Activated T-cell treated with anti-CD3 and anti-CD28 coated beads, Interleukin-2, amount 50 U/mL, for 72 hours (primary cell): Measurements from ENCODE around the gene SRPK1. TPM values are rescaled to one million over a fixed set of nuclear protein-coding genes. Genes with fewer than 3 reads are reported as not detected.

Experiments
- ATAC-seq, 2 donors: fragments of 150-1000 bp; cut with Tn5 transposase; replicated peaks in 1 of 2; 2 replicates each; pipeline ENCODE4 v1.10.0; 2021; ENCODE audit warnings: moderate library complexity in 2 of 2, mild to moderate bottlenecking in 1 of 2
- DNase-seq, 2 donors: peaks; one replicate each; pipeline ENCODE4 v3.0.0; 2021 to 2022; ENCODE audit warnings: mixed read lengths in 1 of 2
- H3K27ac Mint-ChIP-seq: one replicate; pipeline ENCODE4 v1.8.0; 2022; ENCODE audit warnings: mild to moderate bottlenecking, moderate library complexity, mixed read lengths
- H3K27me3 Mint-ChIP-seq: one replicate; pipeline ENCODE4 v1.8.0; 2022; ENCODE audit warnings: low read depth, mixed read lengths
- H3K36me3 Mint-ChIP-seq, 2 donors: one replicate each; pipeline ENCODE4 v1.8.0; 2022; ENCODE audit warnings: mixed read lengths in 2 of 2, mild to moderate bottlenecking in 1 of 2; ENCODE audit not compliant: insufficient read depth in 2 of 2
- H3K4me1 Mint-ChIP-seq: one replicate; pipeline ENCODE4 v1.8.0; 2022; ENCODE audit warnings: low read depth, mixed read lengths
- H3K4me3 Mint-ChIP-seq, 2 donors: one replicate each; pipeline ENCODE4 v1.8.0; 2022; ENCODE audit warnings: mild to moderate bottlenecking in 2 of 2, mixed read lengths in 2 of 2, moderate library complexity in 2 of 2
- H3K9me3 Mint-ChIP-seq, 2 donors: one replicate each; pipeline ENCODE4 v1.8.0; 2022; ENCODE audit warnings: mixed read lengths in 2 of 2
- total RNA-seq, 2 donors: library from RNA; stranded (reverse); gene quantifications; one replicate each; pipeline ENCODE4 v1.2.3, GENCODE V29; 2022

SRPK1 gene
- total RNA-seq, 2 donors from 2014 or later: 98.3 to 99.7 TPM

DNA sequence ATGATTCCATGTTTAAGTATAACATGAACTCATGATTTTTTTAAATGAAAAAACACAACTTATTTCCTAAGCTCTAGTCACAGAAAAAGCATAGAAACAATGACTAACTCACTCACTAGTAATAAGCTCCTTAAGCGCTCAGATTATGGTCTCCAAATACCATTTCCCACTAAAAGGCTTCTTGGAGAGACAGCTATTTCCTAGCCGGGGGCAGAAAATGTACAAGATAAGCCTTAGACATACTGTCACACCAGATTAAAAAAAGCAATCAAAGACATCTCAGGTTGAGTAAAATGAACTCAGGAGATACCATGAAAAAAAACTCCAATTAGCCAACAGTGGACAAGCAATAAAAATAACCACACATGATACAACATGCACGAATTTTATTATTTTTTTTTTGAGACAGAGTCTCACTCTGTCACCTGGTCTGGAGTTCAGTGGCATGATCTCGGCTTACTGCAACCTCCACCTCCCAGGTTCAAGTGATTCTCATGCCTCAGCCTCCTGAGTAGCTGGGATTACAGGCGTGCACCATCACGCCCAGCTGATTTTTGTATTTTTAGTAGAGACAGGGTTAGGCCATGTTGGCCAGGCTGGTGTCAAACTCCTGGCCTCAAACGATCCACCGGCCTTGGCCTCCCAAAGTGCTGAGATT lies 14.9 kb downstream of the SRPK1 start:
- Mint-ChIP-seq H3K27ac (peak overlapping the region; percentile 70), H3K4me3 (peak overlapping the region in 1 of 2 donors; percentile 60)
- ATAC-seq: peak in 1 of 2 donors; percentile 19

DNA sequence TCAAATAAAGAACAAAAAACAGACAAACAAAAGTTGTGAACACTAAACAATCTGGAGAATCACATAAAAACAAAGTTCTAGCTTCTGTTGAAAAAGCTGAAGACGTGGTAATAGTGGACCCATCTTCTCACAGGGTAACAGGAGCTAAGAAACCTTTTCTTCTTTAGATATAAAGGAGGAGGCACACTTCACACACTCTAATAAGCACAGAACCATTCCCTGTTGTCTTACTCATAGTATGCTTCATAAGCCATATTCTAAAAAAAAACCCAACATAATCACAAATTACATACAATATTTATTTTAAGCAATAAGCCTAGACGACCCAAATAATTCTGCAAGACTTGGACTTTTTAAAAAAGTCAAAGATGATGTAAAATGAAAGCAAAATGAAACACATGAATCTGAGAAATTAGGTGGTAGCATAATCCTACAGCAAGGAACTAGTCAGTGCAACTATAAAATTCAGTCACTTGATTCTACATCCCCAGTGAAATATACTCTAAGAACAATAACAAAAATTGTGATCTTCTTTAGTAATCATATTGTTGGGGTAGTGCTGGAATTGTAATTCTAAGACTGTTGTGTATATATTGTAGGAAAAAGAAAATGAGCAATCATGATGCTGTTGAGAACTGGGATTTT lies 15.6 kb downstream of the SRPK1 start:
- Mint-ChIP-seq H3K27me3 (no peaks in the 10 kb centered on the region), H3K27ac (peak overlapping the region; percentile 70), H3K4me1 (peaks cover 32% of the 10 kb centered on the region), H3K9me3 (peaks cover 9 to 11% of the 10 kb centered on the region in 2 donors), H3K4me3 (peak overlapping the region in 1 of 2 donors; percentile 60), H3K36me3 (peaks cover 26 to 47% of the 10 kb centered on the region in 2 donors)
- DNase-seq: no peak
- peak in 1 of 2 donors; percentile 75 for ATAC-seq

More for the DNA sequence above, 14.9 kb downstream of the SRPK1 start:
- Mint-ChIP-seq H3K4me1 (peaks cover 34% of the 10 kb centered on the region), H3K36me3 (peaks cover 28 to 49% of the 10 kb centered on the region in 2 donors), H3K27me3 (no peaks in the 10 kb centered on the region), H3K9me3 (peaks cover 10 to 11% of the 10 kb centered on the region in 2 donors)
- no peak for DNase-seq

- ATAC-seq (no peak), DNase-seq (no peak)
- H3K4me1 Mint-ChIP-seq: peaks cover 32% of the 10 kb centered on the region
- no peaks in the 10 kb centered on the region for H3K27me3 Mint-ChIP-seq
- peaks cover 19 to 40% of the 10 kb centered on the region in 2 donors for H3K36me3 Mint-ChIP-seq
- peaks cover 2 to 4% of the 10 kb centered on the region in 2 donors for H3K9me3 Mint-ChIP-seq
- H3K4me3 Mint-ChIP-seq: no peak overlapping the region
- no peak overlapping the region for H3K27ac Mint-ChIP-seq
Observed at GRCh38 chr6:35903679-35904078, 17.2 kb downstream of the SRPK1 start.

DNA sequence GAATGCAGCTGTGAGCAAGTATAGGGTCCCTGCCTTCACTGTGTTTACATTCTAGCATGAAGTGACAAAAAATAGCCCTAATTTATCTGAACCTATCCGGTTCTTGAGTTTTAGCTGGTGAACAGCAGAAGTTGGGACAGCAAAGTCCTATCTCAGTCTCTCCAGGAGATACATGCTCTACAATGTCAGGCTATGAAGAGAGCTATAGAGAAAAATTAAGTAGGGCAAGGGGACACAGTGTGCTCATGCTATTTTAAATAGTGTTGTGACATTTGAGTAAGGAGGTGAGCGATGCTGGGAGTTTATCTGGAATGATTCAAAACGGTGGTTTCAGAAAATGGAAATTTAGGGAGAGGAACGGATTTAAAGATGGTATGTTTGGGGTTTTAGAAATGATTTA lies 20.4 kb downstream of the SRPK1 start:
- no peaks in the 10 kb centered on the region for H3K27me3 Mint-ChIP-seq
- H3K4me1 Mint-ChIP-seq: peaks cover 19% of the 10 kb centered on the region
- DNase-seq (no peak), ATAC-seq (no peak)
- H3K9me3 Mint-ChIP-seq: peaks cover 0 to 2% of the 10 kb centered on the region in 2 donors
- peaks cover 10 to 29% of the 10 kb centered on the region in 2 donors for H3K36me3 Mint-ChIP-seq
- H3K4me3 Mint-ChIP-seq: no peak overlapping the region
- no peak overlapping the region for H3K27ac Mint-ChIP-seq

DNA sequence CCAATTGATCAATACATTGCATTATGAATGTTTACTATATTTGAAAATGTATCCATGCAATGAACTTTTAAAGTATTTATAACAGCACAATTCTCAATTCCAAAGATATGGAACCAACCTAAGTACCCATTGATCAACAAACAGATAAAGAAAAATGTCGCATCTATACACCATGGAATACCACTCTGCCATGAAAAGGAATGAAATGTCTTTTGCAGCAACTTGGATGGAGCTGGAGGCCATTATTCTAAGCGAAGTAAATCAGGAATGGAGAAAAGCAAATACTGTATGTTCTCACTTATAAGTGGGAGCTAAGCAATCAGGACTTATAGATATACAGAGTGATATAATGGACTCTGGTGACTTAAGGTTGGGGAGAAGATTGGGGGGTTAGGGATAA lies 22.9 kb downstream of the SRPK1 start:
- Mint-ChIP-seq H3K4me1 (peaks cover 7% of the 10 kb centered on the region), H3K36me3 (peaks cover 10 to 24% of the 10 kb centered on the region in 2 donors), H3K4me3 (no peak overlapping the region), H3K27me3 (no peaks in the 10 kb centered on the region), H3K9me3 (peaks cover 0 to 2% of the 10 kb centered on the region in 2 donors), H3K27ac (no peak overlapping the region)
- DNase-seq (no peak), ATAC-seq (no peak)

DNA sequence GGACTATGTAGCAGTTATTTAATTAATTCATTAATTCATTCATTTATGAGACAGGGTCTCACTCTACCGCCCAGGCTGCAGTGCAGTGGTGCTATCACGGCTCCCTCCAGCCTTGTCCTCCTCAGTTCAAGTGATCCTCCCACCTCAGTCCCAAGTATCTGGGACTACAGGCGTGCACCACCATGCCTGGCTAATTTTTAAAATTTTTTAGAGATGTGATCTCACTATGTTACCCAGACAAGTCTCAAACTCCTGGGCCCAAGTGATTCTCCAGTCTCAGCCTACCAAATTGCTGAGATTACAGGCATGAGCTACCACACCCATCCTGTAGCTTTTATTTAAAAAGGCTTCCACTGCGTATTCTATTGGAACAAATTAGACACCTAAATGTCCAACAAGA lies 23.4 kb downstream of the SRPK1 start:
- Mint-ChIP-seq H3K4me1 (peaks cover 7% of the 10 kb centered on the region), H3K4me3 (no peak overlapping the region), H3K27ac (no peak overlapping the region), H3K9me3 (peaks cover 0 to 2% of the 10 kb centered on the region in 2 donors), H3K27me3 (no peaks in the 10 kb centered on the region), H3K36me3 (peaks cover 10 to 24% of the 10 kb centered on the region in 2 donors)
- DNase-seq (no peak), ATAC-seq (no peak)

DNA sequence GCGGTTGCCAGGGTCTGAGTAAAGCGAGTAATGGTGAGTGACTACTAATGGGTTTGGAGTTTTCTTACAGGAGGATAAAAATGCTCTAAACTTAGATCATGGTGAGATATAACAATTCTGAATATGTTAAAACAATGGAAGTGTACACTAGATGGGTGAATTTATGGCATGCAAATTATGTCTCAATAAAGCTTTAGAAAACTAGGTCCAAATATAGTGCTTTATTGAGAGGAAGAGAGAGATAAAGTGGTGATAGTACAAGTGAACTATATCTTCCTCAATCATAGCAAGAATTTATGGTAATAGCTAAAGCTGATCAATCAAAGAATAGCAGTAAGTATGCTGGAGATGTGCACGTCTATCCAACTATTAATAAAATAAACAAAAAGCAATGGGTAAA lies 23.9 kb downstream of the SRPK1 start:
- no peak overlapping the region for H3K4me3 Mint-ChIP-seq
- peaks cover 7% of the 10 kb centered on the region for H3K4me1 Mint-ChIP-seq
- H3K27ac Mint-ChIP-seq: no peak overlapping the region
- H3K27me3 Mint-ChIP-seq: no peaks in the 10 kb centered on the region
- peaks cover 10 to 24% of the 10 kb centered on the region in 2 donors for H3K36me3 Mint-ChIP-seq
- DNase-seq (no peak), ATAC-seq (no peak)
- peaks cover 0 to 2% of the 10 kb centered on the region in 2 donors for H3K9me3 Mint-ChIP-seq

GRCh38 chr6:35896228-35896627 lies 24.7 kb downstream of the SRPK1 start:
- ATAC-seq (no peak), DNase-seq (no peak)
- H3K9me3 Mint-ChIP-seq: peaks cover 0 to 2% of the 10 kb centered on the region in 2 donors
- H3K27ac Mint-ChIP-seq: no peak overlapping the region
- H3K36me3 Mint-ChIP-seq: peaks cover 10 to 19% of the 10 kb centered on the region in 2 donors
- peaks cover 7% of the 10 kb centered on the region for H3K4me1 Mint-ChIP-seq
- no peak overlapping the region for H3K4me3 Mint-ChIP-seq
- H3K27me3 Mint-ChIP-seq: no peaks in the 10 kb centered on the region

- Mint-ChIP-seq H3K27ac (no peak overlapping the region), H3K9me3 (peaks cover 0 to 1% of the 10 kb centered on the region in 2 donors), H3K36me3 (peaks cover 8 to 19% of the 10 kb centered on the region in 2 donors), H3K4me3 (no peak overlapping the region), H3K4me1 (peaks cover 7% of the 10 kb centered on the region), H3K27me3 (no peaks in the 10 kb centered on the region)
- DNase-seq: no peak
- ATAC-seq: no peak
Observed at GRCh38 chr6:35895560-35895959, 25.3 kb downstream of the SRPK1 start.

- H3K27ac Mint-ChIP-seq: peak overlapping the region; percentile 6
- peaks cover 7% of the 10 kb centered on the region for H3K4me1 Mint-ChIP-seq
- H3K4me3 Mint-ChIP-seq: no peak overlapping the region
- H3K9me3 Mint-ChIP-seq: no peaks in the 10 kb centered on the region
- H3K36me3 Mint-ChIP-seq: peaks cover 6 to 17% of the 10 kb centered on the region in 2 donors
- DNase-seq (no peak), ATAC-seq (no peak)
- H3K27me3 Mint-ChIP-seq: no peaks in the 10 kb centered on the region
Observed at GRCh38 chr6:35894776-35895175, 26.1 kb downstream of the SRPK1 start.

- Mint-ChIP-seq H3K36me3 (peaks cover 0 to 12% of the 10 kb centered on the region in 2 donors), H3K27me3 (no peaks in the 10 kb centered on the region), H3K4me1 (peaks cover 7% of the 10 kb centered on the region), H3K27ac (no peak overlapping the region), H3K9me3 (no peaks in the 10 kb centered on the region), H3K4me3 (no peak overlapping the region)
- DNase-seq (no peak), ATAC-seq (no peak)
Observed at GRCh38 chr6:35893246-35893645, 27.7 kb downstream of the SRPK1 start.

DNA sequence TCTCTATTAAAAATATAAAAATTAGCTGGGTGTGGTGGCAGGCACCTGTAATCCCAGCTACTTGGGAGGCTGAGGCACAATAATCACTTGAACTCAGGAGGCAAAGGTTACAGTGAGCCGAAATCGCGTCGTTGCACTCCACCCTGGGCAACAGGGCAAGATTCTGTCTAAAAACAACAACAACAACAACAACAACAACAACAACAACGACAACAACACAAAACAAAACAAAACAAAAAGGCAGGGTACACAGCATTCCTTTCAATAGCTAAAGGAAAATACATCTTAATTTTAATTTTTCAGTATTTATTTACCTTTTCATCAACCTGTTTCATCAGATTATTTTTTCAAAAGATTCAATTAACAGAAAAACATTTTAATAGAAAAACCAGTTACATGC lies 28.4 kb downstream of the SRPK1 start:
- no peaks in the 10 kb centered on the region for H3K9me3 Mint-ChIP-seq

DNA sequence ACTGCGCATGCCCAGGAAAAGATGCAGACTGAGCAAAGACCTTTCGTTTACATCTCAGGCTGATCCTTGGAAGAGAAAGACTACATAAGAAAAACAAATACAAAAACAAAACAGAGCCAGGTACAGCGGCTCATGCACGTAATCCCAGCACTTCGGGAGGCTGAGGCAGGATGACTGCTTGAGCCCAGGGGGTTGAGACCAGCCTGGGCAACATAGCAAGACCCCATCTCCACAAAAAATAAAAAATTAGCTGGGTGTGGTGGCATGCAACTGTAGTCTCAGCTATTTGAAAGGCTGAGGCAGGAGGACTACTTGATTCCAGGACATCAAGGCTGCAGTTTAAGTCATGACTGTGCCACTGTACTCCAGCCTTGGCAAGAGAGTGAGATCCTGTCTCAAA lies 41.7 kb downstream of the SRPK1 start:
- Mint-ChIP-seq H3K36me3 (peaks cover 18 to 49% of the 10 kb centered on the region in 2 donors), H3K4me1 (no peaks in the 10 kb centered on the region), H3K4me3 (no peak overlapping the region), H3K27ac (no peak overlapping the region), H3K27me3 (no peaks in the 10 kb centered on the region), H3K9me3 (peaks cover 7 to 10% of the 10 kb centered on the region in 2 donors)
- no peak for ATAC-seq
- no peak for DNase-seq

More for the DNA sequence above, 28.4 kb downstream of the SRPK1 start:
- ATAC-seq: no peak
- H3K27me3 Mint-ChIP-seq: no peaks in the 10 kb centered on the region
- H3K36me3 Mint-ChIP-seq: peaks cover 0 to 17% of the 10 kb centered on the region in 2 donors
- peaks cover 7% of the 10 kb centered on the region for H3K4me1 Mint-ChIP-seq
- DNase-seq: no peak
- H3K27ac Mint-ChIP-seq: no peak overlapping the region
- H3K4me3 Mint-ChIP-seq: no peak overlapping the region
